Activated CD8-positive, alpha-beta memory T cell treated with anti-CD3 and anti-CD28 coated beads, Interleukin-2, amount 50 U/mL, for 1 hour (primary cell): ENCODE measurements around the gene NDFIP1.
A peak's percentile ranks its signal among the peaks of the same experiment; 100 is the strongest.
"Not testable (repeated sequence)": the region's sequence is repeated elsewhere in the genome, so short reads cannot be mapped to it uniquely, and the experiment has no call there.

Experiments used
- DNase-seq: peaks from one replicate; pipeline ENCODE4 v3.0.0-alpha.2; 2020; ENCODE audit errors: extremely low read depth

The NDFIP1 gene

GRCh38 chr5:142108432-142109330, at the start of gene NDFIP1:
Gene NDFIP1 (plus strand): TSS chr5:142108779. CDS start chr5:142108975, 196 bp downstream.
- peak; percentile 55 for DNase-seq

DNA sequence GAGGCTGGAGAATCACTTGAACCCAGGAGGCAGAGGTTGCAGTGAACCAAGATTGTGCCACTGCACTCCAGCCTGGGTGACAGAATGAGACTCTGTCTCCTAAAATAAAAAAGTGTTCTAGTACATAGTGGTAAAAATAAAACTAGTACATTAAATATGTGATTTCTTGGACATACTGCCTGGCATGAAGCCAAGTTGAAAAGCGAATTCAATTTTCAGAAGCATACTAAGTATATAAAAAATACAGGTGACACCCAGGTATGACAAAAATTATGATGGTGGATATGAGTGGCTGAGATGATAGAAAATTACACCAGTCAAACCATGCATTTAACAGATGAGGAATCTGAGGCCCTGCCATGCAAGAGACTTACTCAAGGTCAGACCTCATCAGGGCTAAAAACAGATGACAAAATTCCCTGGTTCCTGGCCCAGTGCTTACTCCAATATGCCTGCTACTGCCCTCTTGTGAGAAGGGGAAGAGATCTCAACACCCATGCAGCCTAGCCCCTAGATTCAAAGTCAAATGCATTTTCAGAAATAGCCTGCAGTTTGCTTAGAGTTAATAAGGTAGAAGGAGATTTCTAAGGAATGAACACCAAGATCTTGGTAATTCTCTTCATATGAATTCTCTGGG, 49.2 kb upstream of the NDFIP1 start:
- no peak for DNase-seq

DNA sequence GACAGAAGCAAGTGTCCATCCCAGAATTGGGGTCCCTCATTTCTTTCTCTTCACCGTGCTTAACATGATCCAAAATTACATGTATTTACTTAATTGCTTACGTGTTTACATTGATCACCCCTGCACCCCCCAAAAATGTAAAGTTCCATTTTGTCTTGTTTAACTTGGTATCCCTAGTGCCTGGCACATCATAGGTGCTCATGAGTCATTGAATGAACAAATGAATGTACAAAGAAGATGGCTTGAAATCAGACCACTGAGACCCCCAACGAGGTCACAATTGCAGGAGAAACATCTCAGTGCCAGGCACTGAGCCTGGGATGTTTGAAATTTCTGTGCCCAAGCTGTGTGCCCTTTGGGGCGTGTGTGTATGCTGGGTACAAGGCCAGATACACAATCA, 45.2 kb upstream of the NDFIP1 start:
- DNase-seq = no peak

DNA sequence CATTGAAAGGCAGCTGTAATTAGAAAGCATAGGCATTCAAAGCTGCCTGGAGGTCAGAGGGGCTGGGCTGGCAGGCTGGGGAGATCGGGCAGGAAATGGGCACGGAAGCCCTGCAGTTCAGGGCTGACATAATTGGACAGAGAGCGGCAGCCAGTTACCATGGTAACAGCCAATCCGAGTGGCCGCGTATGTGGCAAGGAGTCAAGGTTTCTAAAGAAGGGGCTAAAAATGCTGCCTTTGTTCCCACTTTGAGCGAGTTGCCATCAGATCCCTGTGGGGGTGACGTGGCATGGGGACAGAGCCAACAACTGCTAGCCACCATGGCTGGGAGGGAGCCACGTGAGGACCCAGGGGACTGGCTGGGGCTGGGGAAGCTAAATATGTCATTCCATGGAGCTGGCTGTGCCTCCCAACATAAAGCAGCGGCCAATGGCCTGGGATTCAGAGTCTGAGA, 44.7 kb upstream of the NDFIP1 start:
- no peak for DNase-seq

DNA sequence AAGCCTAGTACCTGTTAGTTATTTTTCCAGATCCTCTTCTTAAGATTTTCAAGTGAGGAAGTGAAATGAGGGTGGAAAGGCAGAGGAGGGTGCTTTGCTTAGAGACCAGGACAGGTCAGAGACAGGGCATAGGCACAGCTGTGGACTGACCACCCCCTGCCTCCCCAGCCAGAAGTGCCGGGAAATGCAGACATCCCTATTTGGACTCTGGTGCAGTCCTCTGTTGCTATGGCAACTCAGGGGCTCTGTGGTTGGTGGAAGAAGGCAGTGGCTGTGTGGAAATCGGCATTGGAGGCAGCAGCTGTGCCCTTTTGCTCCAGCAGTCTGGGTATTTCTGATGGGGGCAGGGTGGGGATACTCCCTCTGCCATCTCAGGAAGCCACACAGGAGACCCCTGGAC, 43.3 kb upstream of the NDFIP1 start:
- DNase-seq = no peak

DNA sequence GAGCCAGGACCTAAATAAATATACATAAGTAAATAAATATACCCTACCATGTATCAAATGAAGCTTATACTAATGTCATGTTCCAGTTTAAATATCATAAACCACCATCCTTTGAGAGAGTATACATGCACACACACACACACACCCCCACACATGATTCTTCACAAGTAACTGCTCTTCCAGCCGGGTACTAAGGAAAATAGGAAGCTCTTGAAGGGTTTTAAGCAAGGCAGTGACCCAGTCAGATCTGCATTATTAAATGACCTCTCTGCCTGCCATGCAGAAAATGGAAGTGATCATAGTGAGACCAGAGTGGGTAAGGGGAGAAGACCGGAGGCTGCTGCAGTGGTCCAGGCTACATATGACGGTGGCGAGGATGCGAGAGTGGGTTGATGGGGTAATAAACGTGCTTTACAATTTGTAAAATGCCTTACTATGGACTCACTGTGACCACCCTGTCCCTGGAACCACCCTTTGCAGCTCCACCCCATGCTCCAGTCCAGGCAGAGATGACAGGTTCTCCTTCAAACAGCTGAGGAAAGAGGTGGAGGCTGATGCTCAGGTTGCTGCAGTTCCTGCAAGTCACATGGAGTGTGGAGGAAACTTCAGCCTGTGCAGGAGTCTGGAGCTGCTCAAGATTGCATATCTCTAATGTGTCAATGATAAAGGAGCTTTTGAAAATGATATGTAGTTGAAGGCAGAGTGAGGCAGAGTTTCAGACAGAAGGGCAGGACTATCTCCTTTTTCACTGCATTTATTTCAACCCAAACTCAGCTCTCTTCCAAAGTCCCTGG, 38.8 kb upstream of the NDFIP1 start:
- DNase-seq = no peak

DNA sequence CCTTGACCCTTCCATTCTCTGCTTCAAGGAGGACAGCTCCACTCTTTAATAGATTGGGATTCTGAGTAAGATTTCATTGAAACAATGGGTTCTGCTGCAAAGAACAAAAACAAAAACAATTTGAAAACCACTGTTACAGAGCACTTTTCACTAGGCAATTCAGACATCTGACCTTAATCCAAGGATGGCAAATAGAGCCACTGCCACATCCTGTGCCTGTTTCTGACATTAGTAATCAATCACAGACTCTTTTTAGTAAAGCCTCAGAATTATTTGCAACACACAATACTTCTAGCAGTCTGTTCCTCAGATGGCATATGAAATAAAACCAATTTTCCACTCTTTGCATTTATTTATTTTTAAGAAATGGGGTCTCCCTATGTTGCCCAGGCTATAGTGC, 37.8 kb upstream of the NDFIP1 start:
- no peak for DNase-seq

GRCh38 chr5:142072488-142072887, 36.1 kb upstream of the NDFIP1 start:
- DNase-seq = no peak

DNA sequence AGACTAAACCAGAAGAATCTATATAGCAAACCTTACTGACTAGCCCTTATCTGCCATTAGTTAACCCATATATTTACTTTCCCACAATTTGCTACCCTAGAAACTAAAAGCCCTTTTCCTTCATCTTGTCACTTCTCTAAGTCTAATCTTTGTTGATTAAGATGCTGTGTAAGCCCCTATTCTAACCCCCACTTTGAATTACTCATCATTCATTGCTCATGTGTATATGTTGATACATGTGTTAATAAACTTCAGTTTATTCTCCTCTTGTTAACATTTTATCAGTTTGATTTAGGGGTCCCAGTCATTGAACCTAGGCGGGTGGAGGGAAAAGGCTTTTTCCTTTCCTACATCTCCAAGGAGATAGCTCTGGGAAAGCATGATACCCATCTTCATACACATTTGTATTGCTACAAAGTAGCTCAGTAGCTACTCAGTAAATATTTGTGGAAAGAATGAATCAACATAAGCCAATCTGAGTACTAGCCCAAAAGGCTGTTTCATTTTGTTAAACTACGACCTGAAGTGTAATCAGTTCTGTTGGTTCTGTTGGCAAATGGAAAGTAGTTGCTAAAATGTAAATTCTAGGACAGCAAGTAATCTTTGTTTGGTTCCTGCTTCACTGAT, 35.1 kb upstream of the NDFIP1 start:
- no peak for DNase-seq

DNA sequence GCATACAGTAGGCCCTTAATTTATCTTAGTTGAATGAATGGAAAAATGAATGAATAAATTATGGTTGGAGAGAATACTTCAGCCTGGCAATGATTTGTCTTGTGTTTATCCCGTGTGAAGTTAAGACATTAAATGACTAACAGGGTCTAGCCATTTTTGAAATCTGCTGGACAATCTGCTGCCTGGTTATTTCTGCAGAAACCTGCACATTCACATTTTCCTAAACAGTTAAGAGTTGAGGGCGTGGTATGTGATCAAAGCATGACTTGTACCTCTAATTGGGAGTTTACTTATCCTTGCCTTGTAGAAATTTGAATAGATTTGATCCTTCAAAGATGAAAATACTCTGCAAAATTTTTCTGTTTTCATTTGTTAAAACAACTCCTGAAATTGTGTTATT, 34.6 kb upstream of the NDFIP1 start:
- DNase-seq = no peak

DNA sequence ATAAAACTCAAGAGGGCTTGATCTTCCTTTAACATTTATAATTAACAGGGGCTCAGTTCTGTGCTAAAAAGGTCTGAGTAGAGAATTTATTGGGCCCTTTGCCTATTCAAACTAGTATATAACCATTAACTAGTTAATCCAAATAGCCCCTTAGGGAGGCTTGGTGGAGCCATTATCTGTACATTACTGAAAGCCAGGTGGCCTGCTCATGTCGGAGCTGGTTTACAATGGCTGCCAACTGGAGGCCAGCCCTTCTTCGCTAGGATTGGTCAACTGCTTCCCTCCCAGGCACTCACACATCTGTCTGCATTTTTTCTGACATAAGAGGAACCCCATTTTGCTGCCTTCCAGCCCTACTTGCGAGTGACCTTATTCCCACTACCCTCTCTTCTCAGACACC, 30.4 kb upstream of the NDFIP1 start:
- DNase-seq = no peak

DNA sequence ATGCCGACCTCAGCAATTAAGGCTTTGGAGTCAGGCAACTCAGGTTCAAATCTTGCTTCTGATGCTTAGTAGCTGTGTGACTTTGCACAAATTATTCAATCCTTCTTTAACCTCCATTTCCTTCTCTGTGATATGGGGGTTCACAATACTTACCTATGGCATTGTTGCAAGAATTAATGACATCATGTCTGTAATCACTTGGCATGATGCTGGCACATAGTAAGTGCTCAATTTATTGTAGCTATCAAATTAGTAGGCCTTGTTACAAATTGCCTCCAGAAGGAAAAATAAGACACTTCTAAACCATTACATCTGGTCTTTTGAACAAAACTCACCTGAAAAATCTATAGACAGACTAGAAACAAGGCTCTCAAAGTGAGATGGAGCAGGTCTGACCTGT, 29.9 kb upstream of the NDFIP1 start:
- DNase-seq = no peak

DNA sequence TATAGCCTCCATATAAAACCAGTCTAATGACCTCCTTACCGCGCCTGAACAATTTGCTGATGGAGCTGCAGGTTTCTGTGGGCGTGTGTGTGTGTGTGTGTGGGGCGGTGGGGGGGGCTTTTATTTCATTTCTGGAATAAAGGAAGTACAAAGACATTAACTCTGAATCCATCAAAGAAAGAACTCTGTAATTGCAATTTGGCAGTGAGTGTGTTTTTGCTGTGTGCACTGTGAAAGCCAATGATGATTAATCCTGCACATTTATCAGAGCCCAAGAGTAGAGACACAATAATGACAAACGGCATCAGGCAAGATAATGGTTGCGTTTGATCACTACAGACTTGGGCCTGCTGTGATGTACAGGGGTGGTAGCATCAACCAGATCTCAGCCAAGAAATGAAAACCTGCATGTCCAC, 29.3 kb upstream of the NDFIP1 start:
- DNase-seq = no peak

DNA sequence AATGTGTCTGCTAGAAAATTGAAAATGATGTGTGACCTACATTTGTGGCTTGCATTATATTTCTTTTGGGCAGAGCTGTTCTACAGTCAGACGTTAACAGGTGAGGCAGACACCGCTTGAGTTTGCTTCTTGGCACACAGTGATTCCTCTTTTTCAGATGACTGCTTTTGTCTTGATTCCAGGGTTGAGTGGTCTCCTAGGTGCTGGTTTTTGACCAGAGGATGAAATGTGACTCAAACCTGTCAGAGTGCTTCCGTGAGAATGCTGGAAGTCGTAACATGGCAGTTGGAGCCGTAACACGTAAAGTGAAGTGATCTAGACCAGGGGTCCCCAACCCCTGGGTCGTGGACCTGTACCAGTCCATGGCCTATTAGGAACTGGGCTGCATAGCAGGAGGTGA, 28.3 kb upstream of the NDFIP1 start:
- DNase-seq = no peak

- DNase-seq = no peak
Measured at GRCh38 chr5:142082182-142082781, 26.3 kb upstream of the NDFIP1 start.

GRCh38 chr5:142086229-142086628, 22.4 kb upstream of the NDFIP1 start:
- no peak for DNase-seq

DNA sequence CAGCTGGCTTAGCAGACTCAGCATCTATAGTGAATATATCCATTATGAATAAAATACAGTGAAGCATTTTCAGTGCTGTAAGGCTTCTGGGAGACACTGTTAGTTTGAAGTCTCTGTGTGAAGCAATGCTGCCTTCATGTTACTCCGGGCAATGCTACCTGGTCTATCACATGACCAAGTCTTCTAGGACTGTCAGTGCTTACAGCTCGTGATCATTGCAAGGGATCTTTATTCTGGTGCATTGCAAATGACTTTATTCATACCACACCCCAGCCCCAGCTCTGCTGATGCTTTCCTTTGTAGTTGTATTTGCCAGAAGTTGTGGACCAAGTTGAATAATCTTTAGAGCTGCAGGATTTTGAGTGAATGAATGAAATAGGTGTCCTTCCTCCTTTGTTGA, 21.9 kb upstream of the NDFIP1 start:
- DNase-seq = no peak

GRCh38 chr5:142087920-142088679, 20.5 kb upstream of the NDFIP1 start:
- no peak for DNase-seq

DNA sequence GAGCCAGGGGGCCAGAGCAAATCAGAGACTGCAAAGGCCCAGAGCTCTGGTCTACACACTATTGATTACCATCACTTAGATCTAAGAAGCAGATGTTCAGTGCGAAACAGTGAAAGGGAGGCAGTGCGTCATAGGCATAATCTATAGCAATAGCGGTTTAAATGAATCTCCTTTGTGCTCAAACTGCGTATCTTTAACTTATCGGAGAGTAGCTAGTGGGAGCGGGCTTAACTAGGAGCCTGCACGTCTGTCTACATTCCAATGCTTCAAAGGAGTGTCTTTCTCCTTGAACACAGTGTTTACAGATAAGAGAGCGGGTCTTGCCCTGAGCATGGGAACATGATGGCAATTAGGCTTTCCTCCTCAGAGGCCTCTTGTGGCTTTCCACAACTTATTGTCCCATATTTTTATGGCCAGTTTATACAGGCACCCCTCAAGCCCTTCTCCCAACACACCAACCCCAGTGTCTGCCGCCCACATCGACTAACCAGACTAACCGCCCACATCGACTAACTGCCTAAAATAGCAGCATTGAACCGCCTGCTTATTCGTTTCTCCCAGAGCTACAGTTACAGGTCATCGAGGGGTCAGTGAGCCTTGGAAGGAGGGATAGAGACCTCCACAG, 19.6 kb upstream of the NDFIP1 start:
- DNase-seq = not testable (repeated sequence)

- DNase-seq = no peak
Measured at GRCh38 chr5:142091012-142091411, 17.6 kb upstream of the NDFIP1 start.
